Measurements from ENCODE around the gene SINHCAF.

GRCh38 chr12:31311634-31312258 lies 14.2 kb downstream of the SINHCAF start:
- TF ChIP-seq, protein P1, sequence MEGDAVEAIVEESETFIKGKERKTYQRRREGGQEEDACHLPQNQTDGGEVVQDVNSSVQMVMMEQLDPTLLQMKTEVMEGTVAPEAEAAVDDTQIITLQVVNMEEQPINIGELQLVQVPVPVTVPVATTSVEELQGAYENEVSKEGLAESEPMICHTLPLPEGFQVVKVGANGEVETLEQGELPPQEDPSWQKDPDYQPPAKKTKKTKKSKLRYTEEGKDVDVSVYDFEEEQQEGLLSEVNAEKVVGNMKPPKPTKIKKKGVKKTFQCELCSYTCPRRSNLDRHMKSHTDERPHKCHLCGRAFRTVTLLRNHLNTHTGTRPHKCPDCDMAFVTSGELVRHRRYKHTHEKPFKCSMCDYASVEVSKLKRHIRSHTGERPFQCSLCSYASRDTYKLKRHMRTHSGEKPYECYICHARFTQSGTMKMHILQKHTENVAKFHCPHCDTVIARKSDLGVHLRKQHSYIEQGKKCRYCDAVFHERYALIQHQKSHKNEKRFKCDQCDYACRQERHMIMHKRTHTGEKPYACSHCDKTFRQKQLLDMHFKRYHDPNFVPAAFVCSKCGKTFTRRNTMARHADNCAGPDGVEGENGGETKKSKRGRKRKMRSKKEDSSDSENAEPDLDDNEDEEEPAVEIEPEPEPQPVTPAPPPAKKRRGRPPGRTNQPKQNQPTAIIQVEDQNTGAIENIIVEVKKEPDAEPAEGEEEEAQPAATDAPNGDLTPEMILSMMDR (IDR thresholded peaks at IDR 0.05; ENCODE audit: low read depth, low read length), result no peak
- no peak for TF ChIP-seq POLR2A (IDR thresholded peaks at IDR 0.05; ENCODE audit: extremely low read depth, insufficient read length)
- TF ChIP-seq, protein P2, sequence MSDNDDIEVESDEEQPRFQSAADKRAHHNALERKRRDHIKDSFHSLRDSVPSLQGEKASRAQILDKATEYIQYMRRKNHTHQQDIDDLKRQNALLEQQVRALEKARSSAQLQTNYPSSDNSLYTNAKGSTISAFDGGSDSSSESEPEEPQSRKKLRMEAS (IDR thresholded peaks at IDR 0.05; ENCODE audit: low read depth, low read length), result no peak

Measured in NB4 (cell line).